MM.1S (cell line): ENCODE results near the gene MAP2.

ENCODE experiments used
- EZH2 ChIP-seq: fragments of 300-600 bp; sonication (generic); optimal IDR thresholded peaks from 2 replicates; pipeline ENCODE3; 2017; ENCODE audit warnings: low read depth, mild to moderate bottlenecking, antibody characterized with exemption, low read length, mixed read lengths
- EZH2phosphoT487 ChIP-seq: fragments of 300-600 bp; sonication (generic); IDR thresholded peaks from 2 replicates; pipeline ENCODE4 v1.6.1; 2018; ENCODE audit warnings: antibody characterized with exemption, low read length

DNA sequence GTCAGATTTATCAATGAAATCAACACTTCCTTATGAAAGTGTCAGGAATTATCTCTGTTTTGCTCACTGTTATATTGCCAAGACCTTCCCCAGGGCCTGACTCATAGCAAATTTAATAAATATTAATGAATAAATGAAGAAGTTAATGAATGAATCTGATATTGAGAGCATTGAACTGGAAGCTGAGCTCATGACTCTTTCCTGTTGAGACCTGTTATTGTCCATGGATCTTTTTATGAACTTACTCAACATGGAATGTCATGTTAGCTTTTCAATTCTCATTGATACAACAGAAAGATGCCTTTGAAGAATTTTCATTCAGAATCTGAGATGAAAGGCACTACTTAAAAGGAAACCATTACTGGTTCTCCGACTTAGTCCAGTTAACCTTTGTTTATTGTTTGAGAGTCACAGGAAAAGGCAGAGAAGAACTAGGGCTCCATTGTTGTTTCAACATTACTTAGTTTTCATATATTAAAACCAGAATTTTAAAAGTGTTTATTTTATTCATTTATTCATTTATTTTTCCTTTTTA is 257.4 kb downstream of the MAP2 start:
- TF ChIP-seq EZH2 = no peak
- TF ChIP-seq EZH2phosphoT487 = no peak
